HepG2 (cell line): ENCODE measurements around the gene RBPJ. TPM values are rescaled to one million over a fixed set of nuclear protein-coding genes. Genes with fewer than 3 reads are reported as not detected.

ENCODE experiments used
- ARID4A ChIP-seq: sonication (generic); formaldehyde crosslinking; IDR thresholded peaks from 2 replicates; pipeline ENCODE4 v1.5.0; 2020; ENCODE audit warnings: mild to moderate bottlenecking, missing genetic modification reagents, borderline replicate concordance
- CENPX ChIP-seq: sonication (generic); formaldehyde crosslinking; IDR thresholded peaks from 2 replicates; pipeline ENCODE4 v1.9.0; 2021; ENCODE audit warnings: mild to moderate bottlenecking, missing genetic modification reagents, moderate library complexity
- ERF ChIP-seq: IDR thresholded peaks from 2 replicates; pipeline ENCODE4 v1.6.1; 2018; ENCODE audit warnings: missing biosample characterization, missing genetic modification reagents
- GABPA ChIP-seq, 2 experiments: IDR thresholded peaks; 2 replicates each; pipeline ENCODE4 v1.6.1; 2011 to 2016; ENCODE audit warnings: low read depth in 2 of 2, low read length in 1 of 2, missing biosample characterization in 1 of 2, missing genetic modification characterization in 1 of 2
- GLMP ChIP-seq: sonication (generic); formaldehyde crosslinking; IDR thresholded peaks from 2 replicates; pipeline ENCODE4 v1.9.0; 2021; ENCODE audit warnings: missing genetic modification reagents, mild to moderate bottlenecking, borderline replicate concordance
- GZF1 ChIP-seq: sonication (generic); formaldehyde crosslinking; IDR thresholded peaks from 2 replicates; pipeline ENCODE4 v1.5.1; 2020; ENCODE audit warnings: mild to moderate bottlenecking, missing genetic modification reagents
- IRX3 ChIP-seq: sonication (generic); formaldehyde crosslinking; IDR thresholded peaks from 2 replicates; pipeline ENCODE4 v1.8.1; 2023; ENCODE audit warnings: mild to moderate bottlenecking, low read depth, missing genetic modification reagents, borderline replicate concordance
- KLF12 ChIP-seq: sonication (generic); formaldehyde crosslinking; IDR thresholded peaks from 2 replicates; pipeline ENCODE4 v1.4.0; 2020; ENCODE audit warnings: missing genetic modification reagents, borderline replicate concordance
- KMT2B ChIP-seq: IDR thresholded peaks from 2 replicates; pipeline ENCODE4 v1.6.1; 2016; ENCODE audit warnings: missing genetic modification reagents, missing compliant biosample characterization
- MIER3 ChIP-seq: IDR thresholded peaks from 2 replicates; pipeline ENCODE4 v1.6.1; 2016; ENCODE audit warnings: missing compliant biosample characterization, borderline replicate concordance
- NCOA1 ChIP-seq: sonication (generic); formaldehyde crosslinking; IDR thresholded peaks from 2 replicates; pipeline ENCODE4 v1.9.0; 2021; ENCODE audit warnings: missing genetic modification reagents
- NFE2L2 ChIP-seq: fragments of 150-350 bp; IDR thresholded peaks from 2 replicates; pipeline ENCODE4 v1.6.1; 2014; ENCODE audit warnings: low read length
- NFKBIZ ChIP-seq: IDR thresholded peaks from 2 replicates; pipeline ENCODE4 v1.6.1; 2018; ENCODE audit warnings: missing genetic modification reagents, missing compliant biosample characterization
- RCOR2 ChIP-seq: IDR thresholded peaks from 2 replicates; pipeline ENCODE4 v1.6.1; 2016; ENCODE audit warnings: missing biosample characterization, missing genetic modification reagents
- RERE ChIP-seq: IDR thresholded peaks from 2 replicates; pipeline ENCODE4 v1.6.1; 2016; ENCODE audit warnings: low read depth, missing genetic modification reagents, missing compliant biosample characterization
- SKI ChIP-seq: fragments of 450-650 bp; IDR thresholded peaks from one replicate; pipeline ENCODE4 v1.6.1; 2018; ENCODE audit warnings: mild to moderate bottlenecking; ENCODE audit not compliant: partially characterized antibody
- TOE1 ChIP-seq: sonication (generic); formaldehyde crosslinking; IDR thresholded peaks from 2 replicates; pipeline ENCODE4 v1.4.0; 2020; ENCODE audit warnings: mild to moderate bottlenecking, missing genetic modification reagents
- ZFAT ChIP-seq: sonication (generic); formaldehyde crosslinking; conservative IDR thresholded peaks from 2 replicates; pipeline ENCODE4 v1.8.1; 2023; ENCODE audit warnings: missing genetic modification reagents, inconsistent platforms
- ZNF30 ChIP-seq: sonication (generic); formaldehyde crosslinking; IDR thresholded peaks from 2 replicates; pipeline ENCODE4 v1.5.0; 2020; ENCODE audit warnings: mild to moderate bottlenecking, missing genetic modification reagents
- ZNF446 ChIP-seq: sonication (generic); formaldehyde crosslinking; IDR thresholded peaks from 2 replicates; pipeline ENCODE4 v1.5.0; 2020; ENCODE audit warnings: mild to moderate bottlenecking, missing genetic modification reagents
- ZNF564 ChIP-seq: sonication (generic); formaldehyde crosslinking; IDR thresholded peaks from 2 replicates; pipeline ENCODE4 v1.8.1; 2023; ENCODE audit warnings: mild to moderate bottlenecking, missing genetic modification reagents
- polyA plus RNA-seq, 8 experiments: library from polyadenylated mRNA; depleted of rRNA in 3 of 8; stranded (reverse) in 7 of 8; unstranded in 1 of 8; fragments of >200 nt; fragmentation: Illumina TruSeq in 4 of 8; extraction: Trizol in 4 of 8; gene quantifications; 2 replicates each; pipeline versions ENCODE4 v1.2.1 to v1.2.3, GENCODE V29; 2011 to 2016; ENCODE audit warnings: low read depth in 4 of 8, missing spikeins in 1 of 8, mixed read lengths in 1 of 8; ENCODE audit not compliant: insufficient read depth in 1 of 8
- total RNA-seq, 5 experiments: library from RNA; depleted of rRNA; stranded (reverse); fragments of >200 nt; fragmentation: Illumina TruSeq; extraction: Trizol; gene quantifications; 2 replicates each; pipeline ENCODE4 v1.2.3, GENCODE V29; 2016; ENCODE audit warnings: low read depth in 1 of 5

RBPJ gene
- total and polyA plus RNA-seq, 2 of the 13 experiments (the other 11 are each of a cell fraction or from before 2014, with no cell fraction given) = 25.9 to 33.2 TPM

DNA sequence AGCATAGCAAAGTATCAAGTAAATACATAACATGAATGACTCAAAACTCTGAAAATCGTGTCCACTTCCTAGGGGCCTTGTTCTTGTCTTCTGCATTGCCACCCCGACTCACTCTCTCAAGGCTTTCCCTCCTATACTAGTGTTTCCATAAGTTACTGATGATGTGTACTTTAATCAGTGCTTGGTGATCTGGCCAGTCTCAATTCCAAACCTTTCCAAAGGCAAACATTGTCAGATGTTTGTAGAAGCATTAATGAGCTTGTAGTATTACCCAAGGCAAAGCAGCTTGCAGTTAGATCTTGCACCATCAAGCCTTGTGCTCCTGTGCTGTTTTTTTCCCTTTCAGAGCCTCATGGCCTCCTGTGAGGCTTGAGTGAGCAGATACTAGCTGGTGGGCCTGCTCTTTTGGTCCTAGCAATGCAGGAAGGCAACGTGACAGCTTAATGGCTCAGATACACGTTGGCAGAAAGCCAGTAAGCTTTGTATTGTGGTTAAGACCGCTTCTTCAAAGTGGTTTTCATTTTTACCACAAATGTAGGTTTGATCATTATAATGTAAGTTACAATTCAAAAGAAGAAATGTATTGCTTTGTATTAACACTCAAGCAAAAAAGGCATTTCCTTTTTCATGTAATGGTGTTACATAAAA, 51.8 kb downstream of the RBPJ start (continued):
- TF ChIP-seq RERE (CRISPR knock-in tag) (peak; percentile 72; the same call in 1 of the 2 replicates), GABPA (IDR thresholded peaks at IDR 0.05; ENCODE audit: low read depth, low read length) (no peak), GABPA (CRISPR knock-in tag; IDR thresholded peaks at IDR 0.05; ENCODE audit: low read depth) (no peak), NFE2L2 (no peak), GLMP (CRISPR knock-in tag) (no peak), IRX3 (CRISPR knock-in tag) (no peak), RCOR2 (peak; percentile 66; the same call in 1 of the 2 replicates), ZFAT (CRISPR knock-in tag) (no peak), KMT2B (CRISPR knock-in tag) (no peak), GZF1 (no peak), NCOA1 (CRISPR knock-in tag) (no peak), ARID4A (CRISPR knock-in tag) (no peak; the same call in 1 of the 2 replicates), CENPX (CRISPR knock-in tag) (no peak), TOE1 (CRISPR knock-in tag) (no peak), NFKBIZ (no peak), ZNF30 (CRISPR knock-in tag) (no peak), KLF12 (CRISPR knock-in tag) (no peak), SKI (no peak), ZNF564 (no peak), ERF (0 out of 2 replicates have a peak, but pooled peaks have one; percentile 17), ZNF446 (CRISPR knock-in tag) (no peak), MIER3 (CRISPR knock-in tag) (no peak)
